Mucosa of gallbladder (tissue), 1 donor: ENCODE results near the gene ZBTB43. TPM values are rescaled to one million over a fixed set of nuclear protein-coding genes. Genes with fewer than 3 reads are reported as not detected.
"Not testable (repeated sequence)": the region's sequence is repeated elsewhere in the genome, so short reads cannot be mapped to it uniquely, and the experiment has no call there.

Experiments used
- DNase-seq: peaks from one replicate; pipeline ENCODE4 v3.0.0-alpha.2; 2020; ENCODE audit warnings: low spot score
- total RNA-seq: library from RNA; stranded (reverse); gene quantifications from one replicate; pipeline ENCODE4 v1.2.1, GENCODE V29; 2021
- donor health status: DM: no; HTN: no; CAD: no.

ZBTB43 gene, protein sequence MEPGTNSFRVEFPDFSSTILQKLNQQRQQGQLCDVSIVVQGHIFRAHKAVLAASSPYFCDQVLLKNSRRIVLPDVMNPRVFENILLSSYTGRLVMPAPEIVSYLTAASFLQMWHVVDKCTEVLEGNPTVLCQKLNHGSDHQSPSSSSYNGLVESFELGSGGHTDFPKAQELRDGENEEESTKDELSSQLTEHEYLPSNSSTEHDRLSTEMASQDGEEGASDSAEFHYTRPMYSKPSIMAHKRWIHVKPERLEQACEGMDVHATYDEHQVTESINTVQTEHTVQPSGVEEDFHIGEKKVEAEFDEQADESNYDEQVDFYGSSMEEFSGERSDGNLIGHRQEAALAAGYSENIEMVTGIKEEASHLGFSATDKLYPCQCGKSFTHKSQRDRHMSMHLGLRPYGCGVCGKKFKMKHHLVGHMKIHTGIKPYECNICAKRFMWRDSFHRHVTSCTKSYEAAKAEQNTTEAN
- 15.0 TPM for total RNA-seq

DNA sequence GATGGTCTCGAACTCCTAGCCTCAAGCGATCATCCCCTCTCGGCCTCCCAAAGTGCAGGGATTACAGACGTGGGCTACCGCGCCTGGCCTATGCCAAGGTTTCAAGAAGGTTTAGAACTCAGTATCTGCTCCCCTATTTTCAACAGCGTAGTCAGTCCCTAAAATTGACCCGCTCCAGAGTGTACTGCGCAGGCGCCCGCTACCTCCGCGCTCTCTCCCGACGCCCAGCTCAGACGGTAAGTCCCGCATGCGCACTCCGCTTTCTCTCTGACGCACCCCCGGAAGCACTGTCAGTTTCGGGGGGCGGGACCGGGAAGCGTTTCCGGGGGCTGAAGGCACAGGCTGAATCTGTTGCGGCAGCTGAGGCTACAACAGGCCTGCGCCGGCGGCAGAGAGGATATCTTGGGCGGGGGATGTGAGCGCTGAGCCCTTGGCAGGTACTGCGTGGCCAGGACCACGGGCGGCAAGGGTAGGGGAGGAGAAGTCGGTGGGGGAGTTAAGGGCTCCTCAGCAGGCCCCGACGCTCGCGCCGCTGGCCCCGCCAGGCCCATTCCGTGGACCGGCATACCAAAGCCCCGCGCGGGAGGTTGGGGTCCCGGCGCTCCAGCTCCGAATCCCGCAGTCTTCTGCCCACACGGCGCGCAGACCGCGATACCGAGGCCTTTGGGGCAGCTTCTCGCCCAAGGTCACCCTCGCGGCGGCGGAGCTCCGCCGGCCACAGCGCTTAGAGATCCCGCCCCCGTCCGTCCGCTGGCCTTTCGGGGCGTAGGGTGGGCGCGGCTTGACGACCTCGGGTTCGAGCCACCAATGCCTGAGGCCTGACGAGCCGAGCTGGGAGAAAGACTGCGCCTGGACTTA lies at the start of gene ZBTB43:
ZBTB43 (plus strand) TSS at position 345 of the 858 bp plus-strand sequence. CDS start 27,470 bp downstream, outside the sequence.
- peak; percentile 98 for DNase-seq

DNA sequence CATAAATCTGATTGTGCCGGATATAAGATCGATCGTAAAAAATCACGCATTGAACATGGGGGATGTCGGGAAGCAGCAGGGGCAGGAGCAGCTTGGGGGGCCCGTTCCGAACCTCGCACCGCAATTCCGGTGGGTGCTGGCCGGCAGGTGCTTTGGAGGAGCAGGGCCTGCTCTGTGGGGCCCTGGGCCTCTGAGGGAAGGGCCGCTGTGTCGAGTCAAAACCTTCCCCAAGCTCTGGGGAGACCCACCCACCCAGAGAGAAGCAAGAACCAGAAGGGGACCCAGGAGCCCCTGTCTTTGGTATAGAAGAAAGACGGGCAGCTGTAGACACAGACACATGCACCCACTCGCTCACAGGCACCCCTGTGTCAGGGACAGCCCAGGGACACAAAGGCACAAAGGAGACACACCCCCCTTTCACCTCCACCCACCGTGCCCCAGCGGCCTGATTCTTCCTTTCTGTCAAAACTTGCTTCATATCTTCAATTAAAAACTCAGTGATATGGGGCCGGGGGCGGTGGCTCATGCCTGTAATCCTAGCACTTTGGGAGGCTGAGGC lies 49.4 kb upstream of the ZBTB43 start:
- no peak for DNase-seq

DNA sequence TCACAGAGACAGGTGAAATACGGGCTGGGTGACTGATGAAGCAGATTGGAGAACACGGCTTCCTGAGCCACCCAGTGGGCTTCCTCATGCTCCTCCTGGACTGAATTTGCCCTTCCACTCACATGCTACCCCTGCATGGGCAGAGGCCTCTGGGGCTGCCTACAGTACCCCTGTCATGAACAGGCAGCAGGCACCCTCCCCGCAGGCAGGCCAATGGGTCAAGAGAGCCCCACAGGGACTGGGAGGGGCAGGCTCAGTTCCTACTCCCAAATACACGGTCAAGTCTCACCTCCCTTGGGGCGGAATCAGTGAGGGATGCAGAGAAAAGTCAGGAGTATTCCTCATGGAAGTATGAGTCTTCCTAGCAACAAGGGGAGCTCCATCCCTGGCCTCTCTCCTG lies 48.6 kb upstream of the ZBTB43 start:
- DNase-seq, result no peak

DNA sequence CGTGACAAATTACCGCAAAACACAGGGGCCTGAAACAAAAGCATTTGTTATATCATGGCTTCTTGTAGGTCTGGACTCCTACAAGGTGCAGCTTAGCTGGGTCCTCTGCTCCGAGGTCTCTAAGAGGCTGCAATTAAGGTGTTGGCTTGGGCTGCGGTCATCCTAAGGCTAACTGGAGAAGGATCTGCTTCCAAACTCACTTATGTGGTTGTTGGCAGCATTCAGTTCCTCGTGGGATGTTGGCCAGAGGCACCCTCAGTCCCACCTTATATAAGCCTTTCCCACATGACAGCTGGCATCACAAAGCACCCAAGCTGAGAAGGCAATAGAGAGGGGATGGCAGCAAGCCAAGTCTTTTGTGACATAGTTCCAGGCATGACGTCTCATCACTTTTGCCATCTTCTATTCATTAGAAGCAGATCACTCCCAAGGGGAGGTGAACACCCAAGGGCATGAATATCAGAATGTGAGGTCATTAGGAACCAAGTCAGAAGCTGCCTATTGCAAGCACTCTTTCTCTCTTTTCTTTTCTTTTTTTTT lies 47.9 kb upstream of the ZBTB43 start:
- DNase-seq, result no peak

DNA sequence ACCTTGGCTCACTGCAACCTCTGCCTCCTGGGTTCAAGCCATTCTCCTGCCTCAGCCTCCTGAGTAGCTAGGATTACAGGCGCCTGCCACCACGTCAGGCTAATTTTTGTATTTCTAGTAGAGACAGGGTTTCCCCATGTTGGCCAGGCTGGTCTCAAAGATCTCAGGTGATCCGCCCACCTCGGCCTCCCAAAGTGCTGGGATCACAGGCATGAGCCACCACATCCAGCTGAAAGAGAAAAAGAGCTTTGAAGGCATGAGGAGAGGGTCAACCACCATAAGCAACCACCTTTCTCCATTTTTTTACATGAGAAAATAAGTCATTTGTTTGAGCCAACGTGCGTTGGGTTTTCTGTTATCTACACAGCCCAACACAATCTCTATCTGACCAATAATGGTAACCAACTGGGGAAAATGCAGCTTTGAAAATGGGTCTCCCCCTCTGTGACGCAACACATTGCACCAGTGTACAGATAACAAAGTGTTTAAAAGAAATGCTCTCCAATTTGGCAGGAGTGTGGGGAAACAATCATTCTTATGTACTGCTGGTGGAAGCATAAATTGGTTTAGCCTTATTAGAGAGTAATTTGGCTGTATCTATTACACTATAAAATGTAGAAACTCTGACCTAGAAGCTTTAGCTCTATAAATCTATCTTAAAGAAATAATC lies 45.8 kb upstream of the ZBTB43 start:
- no peak for DNase-seq

DNA sequence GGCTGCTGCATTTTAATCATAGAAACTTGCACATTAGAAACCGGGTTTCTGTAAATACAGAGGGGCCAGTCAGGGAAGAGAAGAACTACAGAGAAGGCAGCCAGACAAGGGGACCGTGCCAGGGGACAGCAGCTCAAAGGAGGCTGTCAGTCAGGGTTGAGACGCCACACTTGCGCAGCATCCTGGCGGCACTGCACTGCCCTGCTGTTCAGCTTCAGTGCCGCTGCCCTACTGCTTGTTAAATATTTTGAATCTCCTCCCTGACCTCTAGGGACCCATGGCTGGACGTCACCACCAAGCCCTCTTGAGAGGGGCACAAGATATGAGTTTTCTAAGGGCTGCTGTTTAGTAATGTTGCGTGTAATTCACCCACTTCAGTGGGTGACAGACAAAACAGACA lies 43.6 kb upstream of the ZBTB43 start:
- DNase-seq, result no peak

DNA sequence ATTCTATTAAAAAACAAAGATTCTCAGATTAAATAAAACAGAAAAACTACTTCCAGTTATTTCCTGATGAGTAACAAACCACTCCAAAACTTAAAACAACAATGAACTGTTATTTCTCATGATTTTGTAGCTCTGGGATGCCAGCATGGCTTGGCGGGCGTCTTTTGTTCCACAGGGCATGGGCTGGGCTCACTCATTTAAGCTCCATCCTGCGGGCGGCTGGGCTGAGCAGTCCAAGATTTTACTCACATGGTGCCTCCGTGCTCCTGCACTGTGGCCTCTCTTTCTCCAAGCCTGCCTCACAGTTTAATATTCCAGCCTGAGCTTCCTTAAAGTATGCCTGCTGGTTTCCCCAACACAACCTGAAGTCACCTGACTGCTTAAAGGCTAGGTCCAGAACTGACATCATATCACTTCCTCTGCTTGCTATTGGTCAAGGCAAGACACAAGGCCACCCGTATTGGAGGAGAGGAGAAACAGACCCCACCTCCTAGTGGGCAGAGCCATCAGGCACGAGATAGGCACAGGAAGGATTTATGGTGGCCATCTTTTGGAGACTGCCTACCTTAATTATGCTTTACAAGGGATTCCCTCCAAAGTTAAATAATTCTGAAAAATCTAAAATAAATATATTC lies 41.6 kb upstream of the ZBTB43 start:
- DNase-seq, result no peak

DNA sequence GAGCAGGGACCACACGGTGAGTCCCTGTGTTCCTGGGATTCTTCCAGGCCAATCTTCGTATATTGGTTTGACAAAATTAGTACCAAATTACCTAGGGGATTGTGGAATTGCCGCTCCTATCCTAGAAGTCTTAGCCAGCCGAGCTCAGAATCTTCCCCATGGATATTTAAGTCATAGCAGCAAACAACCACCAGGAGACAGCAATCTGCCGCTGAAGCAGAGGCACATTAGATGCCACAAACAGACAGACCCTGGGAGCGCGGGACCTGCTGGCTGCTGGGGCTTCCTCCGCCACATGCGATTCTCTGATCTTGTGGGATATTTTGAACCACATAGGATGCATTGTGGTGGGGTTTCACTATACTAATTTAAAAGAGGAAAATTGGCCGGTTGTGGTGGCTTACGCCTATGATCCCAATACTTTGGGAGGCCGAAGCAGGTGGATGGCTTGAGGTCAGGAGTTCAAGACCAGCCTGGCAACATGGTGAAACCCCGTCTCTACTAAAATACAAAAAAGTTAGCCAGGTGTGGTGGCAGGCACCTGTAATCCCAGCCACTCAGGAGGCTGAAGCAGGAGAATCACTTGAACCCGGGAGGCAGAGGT lies 31.7 kb upstream of the ZBTB43 start:
- DNase-seq, result no peak

DNA sequence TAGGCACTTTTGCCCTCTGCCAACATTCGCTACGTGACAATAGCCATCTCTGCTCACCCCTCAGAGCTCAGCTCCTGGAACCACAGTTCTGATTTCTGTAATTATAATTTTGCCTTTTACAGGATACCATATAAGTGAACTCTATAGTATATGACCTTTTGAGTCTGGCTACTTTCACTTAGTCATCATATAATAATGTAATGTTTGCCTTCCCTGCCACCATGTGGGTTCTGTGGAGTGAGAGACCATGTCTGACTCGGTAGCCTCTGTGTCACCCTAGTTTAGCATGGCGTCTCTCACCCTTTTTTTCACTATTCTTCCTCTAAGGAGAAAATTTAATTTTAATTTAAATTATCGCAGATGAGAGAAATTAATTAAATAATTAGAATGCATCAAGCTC lies 28.9 kb upstream of the ZBTB43 start:
- DNase-seq, result no peak

DNA sequence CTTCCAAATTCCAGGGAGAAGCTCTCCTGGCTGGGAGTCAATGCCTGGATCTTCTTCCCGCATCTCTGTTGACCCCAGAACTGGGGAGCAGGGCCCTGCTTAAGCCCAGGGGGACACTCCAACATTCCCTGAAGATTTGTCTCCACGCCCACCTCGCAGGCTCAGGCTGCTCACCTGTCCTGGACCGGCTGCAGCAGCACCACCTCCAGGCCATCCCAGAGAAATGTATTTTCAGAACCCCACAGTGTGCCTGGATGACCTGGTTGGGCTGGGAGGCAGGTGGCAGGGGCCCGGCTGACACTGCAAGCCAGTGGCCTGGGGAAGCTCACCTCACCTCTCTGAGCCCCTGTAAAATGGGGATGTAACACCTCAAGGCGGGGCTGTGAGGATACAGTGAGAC lies 27.1 kb upstream of the ZBTB43 start:
- DNase-seq, result no peak

DNA sequence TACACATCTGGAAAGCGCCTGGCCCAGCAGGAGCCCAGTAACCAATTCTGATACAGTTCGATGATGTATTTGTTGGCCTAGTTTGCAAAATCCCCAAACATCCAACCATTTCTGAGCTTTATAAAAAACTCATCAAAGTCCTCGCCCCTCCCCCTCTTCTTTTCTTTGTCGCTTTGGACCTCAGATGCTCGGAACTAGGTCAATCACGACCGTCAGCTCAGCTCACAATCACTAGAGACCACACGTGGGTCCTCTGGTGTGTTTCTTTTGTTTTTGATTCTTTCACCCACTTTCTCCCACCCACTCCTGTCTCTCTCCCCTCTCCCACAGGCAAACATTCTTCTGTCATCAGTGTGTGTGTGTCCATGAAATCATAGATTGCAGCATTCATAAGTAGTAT lies 26.7 kb upstream of the ZBTB43 start:
- DNase-seq, result no peak

DNA sequence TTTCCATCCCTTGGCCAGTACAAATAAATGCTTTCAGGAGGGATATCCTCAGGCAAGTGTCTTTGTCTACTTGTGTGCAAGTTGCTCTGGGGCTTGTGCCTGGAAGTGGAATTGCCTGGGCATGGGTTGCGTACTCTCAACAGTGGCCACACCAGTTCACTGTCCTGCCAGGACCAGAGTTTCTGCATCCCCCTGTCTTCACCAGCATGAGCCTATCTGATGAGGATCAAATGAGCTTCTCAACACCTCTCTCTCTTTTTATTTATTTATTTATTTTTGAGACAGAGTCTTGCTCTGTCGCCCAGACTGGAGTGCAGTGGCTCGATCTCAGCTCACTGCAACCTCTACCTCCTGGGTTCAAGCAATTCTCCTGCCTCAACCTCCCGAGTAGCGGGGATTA lies 26.1 kb upstream of the ZBTB43 start:
- DNase-seq, result not testable (repeated sequence)

DNA sequence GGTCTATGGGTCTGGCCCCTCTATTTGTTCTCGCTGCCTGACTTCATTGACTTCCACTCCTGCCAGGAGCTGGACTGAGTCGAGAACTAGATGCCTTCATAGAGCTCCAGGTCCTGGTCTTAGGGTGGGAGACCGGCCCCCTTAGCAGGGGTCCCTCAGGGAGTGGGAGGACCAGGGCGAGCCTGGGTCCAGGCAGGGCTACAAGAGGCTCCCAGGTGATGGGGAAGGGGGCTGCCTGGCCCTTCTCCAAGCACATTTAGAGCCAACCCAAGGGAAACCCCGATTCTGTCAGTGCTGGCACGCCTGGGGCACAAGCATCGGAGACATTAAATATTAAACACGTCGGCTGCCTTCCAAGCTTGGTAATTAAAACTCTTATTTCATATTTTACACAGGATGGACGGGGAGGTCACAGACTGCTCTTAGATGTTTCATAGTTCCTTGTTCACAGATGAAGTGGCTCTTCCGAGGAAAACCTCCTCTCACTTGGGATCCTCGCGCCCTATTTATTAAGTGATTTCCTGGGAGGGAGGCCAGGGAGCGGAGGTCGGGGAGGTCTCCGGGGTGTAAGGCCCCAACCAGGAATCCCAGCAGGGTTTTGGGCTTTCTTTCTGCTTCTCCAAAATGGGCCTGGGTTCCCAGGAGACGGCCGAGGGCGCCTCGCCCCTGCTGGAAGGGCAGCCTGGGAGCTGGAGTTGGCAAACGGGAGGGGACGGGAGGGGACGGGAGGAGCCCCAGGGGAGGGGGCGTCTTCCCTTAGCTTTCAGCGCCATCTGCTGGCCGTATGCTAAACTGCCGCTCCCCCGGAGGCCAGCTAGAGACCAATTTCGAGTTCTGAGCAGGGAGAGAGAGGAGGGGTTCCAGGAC lies 23.4 kb upstream of the ZBTB43 start:
- peak; percentile 77 for DNase-seq

DNA sequence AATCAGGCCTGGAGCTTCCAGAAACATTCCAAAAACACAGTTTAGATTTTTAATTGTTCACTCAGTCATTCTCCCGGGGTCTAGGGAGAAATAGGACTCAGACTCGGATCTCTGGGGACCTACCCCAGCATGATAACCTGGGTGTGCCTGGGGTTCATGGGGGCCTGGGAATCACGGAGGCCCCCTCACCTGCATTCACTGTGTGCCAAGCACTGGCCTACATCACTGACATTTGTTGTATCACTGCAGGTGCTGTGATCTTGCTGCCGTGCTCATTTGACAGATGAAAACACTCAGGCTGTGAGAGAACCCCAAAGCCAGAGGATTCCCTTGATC lies 22.8 kb upstream of the ZBTB43 start:
- DNase-seq, result no peak

DNA sequence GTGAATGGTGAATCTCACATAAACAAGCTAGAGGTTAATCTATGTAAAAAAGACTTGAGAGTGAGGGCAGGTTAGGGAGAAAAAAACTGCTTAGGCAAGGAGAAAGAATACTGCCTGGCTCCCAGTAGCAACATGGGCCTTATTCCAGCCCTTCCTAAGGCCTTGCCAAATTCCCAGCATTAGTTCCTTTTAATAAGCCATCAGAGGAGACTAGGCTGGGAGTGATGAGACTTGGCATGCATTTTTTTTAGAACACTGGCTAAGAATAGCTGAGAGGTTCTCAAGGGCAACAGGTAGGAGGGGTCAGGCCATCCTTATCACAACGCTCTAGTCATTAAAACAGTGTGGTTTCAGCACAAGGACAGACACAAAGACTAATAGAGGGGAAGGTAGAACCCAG lies 20.9 kb upstream of the ZBTB43 start:
- no peak for DNase-seq

DNA sequence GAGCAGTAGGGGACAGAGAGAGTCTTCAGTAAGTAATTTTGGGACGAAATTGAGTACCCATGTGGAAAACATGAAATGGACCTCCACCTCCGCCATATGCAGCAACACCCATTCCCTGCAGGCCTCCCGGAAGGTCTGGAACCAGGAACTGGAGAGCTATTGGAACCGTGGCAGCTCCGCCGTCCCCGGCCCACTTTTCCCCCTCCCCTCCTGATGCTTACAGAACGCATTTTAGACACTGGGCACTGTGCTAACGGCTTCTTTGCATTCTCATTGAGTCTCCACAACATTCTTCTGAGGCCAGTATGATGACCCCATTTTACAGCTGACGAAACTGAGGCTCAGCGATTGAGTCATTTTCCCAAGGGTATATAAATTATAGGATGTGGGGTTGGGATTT lies 20.4 kb upstream of the ZBTB43 start:
- DNase-seq, result no peak

DNA sequence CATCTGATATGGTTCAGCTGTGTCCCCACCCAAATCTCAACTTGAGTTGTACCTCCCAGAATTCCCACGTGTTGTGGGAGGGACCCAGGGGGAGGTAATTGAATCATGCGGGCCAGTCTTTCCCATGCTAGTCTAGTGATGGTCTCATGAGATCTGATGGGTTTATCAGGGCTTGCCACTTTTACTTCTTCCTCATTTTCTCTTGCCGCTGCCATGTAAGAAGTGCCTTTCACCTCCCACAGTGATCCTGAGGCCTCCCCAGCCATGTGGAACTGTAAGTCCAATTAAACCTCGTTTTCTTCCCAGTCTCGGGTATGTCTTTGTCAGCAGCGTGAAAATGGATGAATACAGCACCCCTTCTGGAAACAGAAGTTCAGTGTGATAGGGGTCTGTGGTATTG lies 20.0 kb upstream of the ZBTB43 start:
- not testable (repeated sequence) for DNase-seq

DNA sequence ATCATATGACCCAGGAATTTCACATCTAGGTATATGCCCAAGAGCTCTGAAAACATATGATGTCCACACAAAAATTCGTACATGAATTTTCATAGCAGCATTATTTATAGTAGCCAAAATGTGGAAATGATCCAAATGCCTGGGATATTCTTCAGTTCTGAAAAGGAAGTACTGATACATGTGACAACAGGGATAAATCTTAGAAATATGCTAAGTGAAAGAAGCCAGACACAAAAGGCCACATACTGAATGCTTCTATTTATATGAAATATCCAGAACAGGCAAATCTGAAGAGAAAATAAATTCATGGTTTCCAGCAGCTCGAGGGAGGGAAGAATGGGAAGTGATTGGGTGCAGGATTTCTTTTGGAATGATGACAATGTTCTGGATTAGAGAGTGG lies 16.8 kb upstream of the ZBTB43 start:
- no peak for DNase-seq

DNA sequence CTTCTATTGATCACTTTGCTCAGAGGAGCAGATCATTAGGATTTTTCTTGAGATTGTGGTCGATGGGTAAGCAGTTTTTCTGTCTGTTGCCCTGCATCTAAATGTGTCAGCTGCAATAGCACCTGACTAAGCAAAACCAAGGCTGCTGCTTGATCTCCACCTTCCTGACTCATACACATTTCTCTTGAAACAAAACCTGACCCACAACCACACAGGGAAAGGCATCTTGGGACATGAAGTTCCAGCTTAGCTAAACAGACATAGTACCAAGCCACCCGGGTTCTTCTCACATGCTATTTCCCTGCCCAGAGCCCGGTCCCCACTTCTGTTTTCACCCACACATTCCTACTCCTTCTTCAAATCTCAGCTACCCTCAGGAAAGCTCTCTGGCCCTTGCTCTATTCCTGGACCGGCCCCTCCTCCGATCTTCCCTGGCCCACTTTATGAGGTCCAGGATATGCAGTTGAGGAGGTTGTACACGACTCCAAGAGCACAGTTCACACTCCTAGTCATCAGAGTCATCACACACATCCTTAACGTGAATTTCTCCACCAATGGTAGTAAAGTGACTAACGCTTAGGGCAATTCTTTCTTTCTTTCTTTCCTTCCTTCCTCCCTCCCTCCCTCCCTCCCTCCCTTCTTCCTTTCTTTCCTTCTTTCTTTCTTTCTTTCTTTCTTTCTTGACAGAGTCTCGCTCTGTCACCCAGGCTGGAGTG lies 16.0 kb upstream of the ZBTB43 start:
- DNase-seq, result no peak
